HG03575 (cell line): ENCODE measurements around the gene ADAM12.

Experiments used
- ATAC-seq: cut with Tn5 transposase; IDR thresholded peaks from one replicate; pipeline ENCODE4 v1.9.1; 2021; ENCODE audit not compliant: unreplicated experiment, insufficient number of reproducible peaks, low FRiP score; ENCODE audit errors: extremely low read depth

Gene ADAM12

GRCh38 chr10:126407831-126408230 lies 19.6 kb upstream of the ADAM12 start:
- ATAC-seq, result no peak

GRCh38 chr10:126405239-126405775 lies 17.0 kb upstream of the ADAM12 start:
- no peak for ATAC-seq

GRCh38 chr10:126402721-126403695 lies 14.7 kb upstream of the ADAM12 start:
- ATAC-seq, result no peak

- no peak for ATAC-seq
These were observed 12.4 kb upstream of the ADAM12 start for GRCh38 chr10:126400641-126401040.

- no peak for ATAC-seq
These were observed 10.6 kb upstream of the ADAM12 start for GRCh38 chr10:126398924-126399323.

- no peak for ATAC-seq
These were observed 10.1 kb upstream of the ADAM12 start for GRCh38 chr10:126398383-126398743.

GRCh38 chr10:126397640-126398382 lies 9.5 kb upstream of the ADAM12 start:
- ATAC-seq, result no peak

GRCh38 chr10:126397156-126397555 lies 8.9 kb upstream of the ADAM12 start:
- ATAC-seq, result no peak

GRCh38 chr10:126394948-126395347 lies 6.7 kb upstream of the ADAM12 start:
- ATAC-seq, result no peak

- no peak for ATAC-seq
These were observed 4.8 kb upstream of the ADAM12 start for GRCh38 chr10:126393076-126393475.

GRCh38 chr10:126392469-126392868 lies 4.2 kb upstream of the ADAM12 start:
- ATAC-seq, result no peak

GRCh38 chr10:126392068-126392467 lies 3.8 kb upstream of the ADAM12 start:
- ATAC-seq, result no peak

GRCh38 chr10:126391192-126391885 lies 3.1 kb upstream of the ADAM12 start:
- no peak for ATAC-seq

GRCh38 chr10:126390324-126390723 lies 2.0 kb upstream of the ADAM12 start:
- no peak for ATAC-seq

- no peak for ATAC-seq
These were observed 996 bp downstream of the ADAM12 start for GRCh38 chr10:126387041-126387921.

GRCh38 chr10:126384269-126384873 lies 3.9 kb downstream of the ADAM12 start:
- no peak for ATAC-seq

GRCh38 chr10:126380352-126381076 lies 7.8 kb downstream of the ADAM12 start:
- ATAC-seq, result no peak
